Esophagus muscularis mucosa (tissue), 4 donors: Measurements from ENCODE around the gene CDK2AP2.

ENCODE experiments used
- CTCF ChIP-seq, 3 experiments: fragments of 200-600 bp in 2 of 3; fragments of 450-650 bp in 1 of 3; sonication (generic) in 2 of 3; IDR thresholded peaks; one replicate each; pipeline ENCODE4 v1.5.1; 2017 to 2019; ENCODE audit warnings: antibody characterized with exemption in 3 of 3, mild to moderate bottlenecking in 2 of 3, moderate library complexity in 1 of 3
- EP300 ChIP-seq: sonication (generic); formaldehyde crosslinking; IDR thresholded peaks from one replicate; pipeline ENCODE4 v1.6.1; 2017; ENCODE audit warnings: antibody characterized with exemption
- POLR2AphosphoS5 ChIP-seq, 2 donors: sonication (generic); formaldehyde crosslinking; IDR thresholded peaks; one replicate each; pipeline ENCODE4 v1.6.1; 2017; ENCODE audit warnings: antibody characterized with exemption in 2 of 2

DNA sequence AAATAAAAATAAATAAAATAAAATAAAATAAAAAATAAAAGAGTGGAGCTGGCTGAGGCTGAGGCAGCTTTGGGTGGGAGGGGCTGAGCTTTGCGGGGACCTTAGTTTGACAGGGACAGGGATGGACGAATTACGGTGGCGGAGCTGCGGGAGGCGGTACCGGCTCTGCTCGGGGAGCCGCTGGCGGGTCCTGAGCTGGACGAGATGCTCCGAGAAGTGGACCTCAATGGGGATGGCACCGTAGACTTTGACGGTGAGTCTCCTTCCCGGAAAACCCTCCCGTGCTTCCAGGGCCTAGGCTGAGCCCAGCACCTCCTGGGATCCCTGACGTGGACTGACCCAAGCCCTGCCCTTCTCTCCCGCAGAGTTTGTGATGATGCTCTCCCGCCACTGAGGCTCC, 49.7 kb downstream of the CDK2AP2 start:
- TF ChIP-seq CTCF (IDR thresholded peaks at IDR 0.05): no peak
- TF ChIP-seq POLR2AphosphoS5 (IDR thresholded peaks at IDR 0.05): no peak
- TF ChIP-seq EP300: no peak
